GM18868 (cell line): Measurements from ENCODE around the gene MED13.
"Not testable (repeated sequence)": the region's sequence is repeated elsewhere in the genome, so short reads cannot be mapped to it uniquely, and the experiment has no call there.

ENCODE experiments used
- ATAC-seq: cut with Tn5 transposase; IDR thresholded peaks from one replicate; pipeline ENCODE4 v1.9.1; 2021; ENCODE audit warnings: mild to moderate bottlenecking, moderate library complexity; ENCODE audit not compliant: unreplicated experiment

MED13 gene

DNA sequence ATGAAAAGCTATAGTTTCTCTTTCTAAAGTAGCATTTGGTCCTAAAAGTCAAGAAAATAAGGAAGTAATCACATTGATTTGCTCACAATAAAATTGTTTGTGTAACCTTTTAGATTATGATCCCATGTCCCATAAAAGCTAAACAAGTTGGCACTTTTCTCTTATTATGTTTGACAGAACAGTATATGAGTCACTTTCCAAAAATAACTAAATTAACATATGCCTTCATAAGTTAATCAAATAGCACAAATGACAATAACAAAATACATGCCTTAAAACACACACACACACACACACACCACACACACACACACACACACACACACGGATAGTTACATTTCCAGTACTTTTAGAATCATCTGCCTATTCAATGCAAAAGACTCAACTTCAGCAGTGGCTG lies 2.8 kb downstream of the MED13 start:
- ATAC-seq = no peak

DNA sequence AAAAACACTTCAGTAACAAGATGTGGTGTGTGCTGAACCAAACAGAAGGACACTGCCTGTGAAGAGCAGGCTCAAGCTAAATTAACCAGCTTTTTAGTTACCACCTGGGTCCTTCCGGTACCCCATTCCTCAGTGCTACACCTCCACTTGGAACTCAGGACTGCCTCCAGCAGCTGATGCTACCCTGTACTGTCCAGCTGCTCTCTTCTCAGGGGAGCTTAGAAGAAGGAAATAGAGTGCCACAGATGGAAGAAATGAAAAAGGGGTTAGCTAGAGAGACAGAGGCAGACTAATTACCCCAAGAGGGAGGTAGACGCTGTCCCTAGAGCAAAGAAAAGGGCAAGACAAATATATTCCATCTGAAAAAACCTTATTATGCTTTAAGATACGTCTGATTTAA lies 5.7 kb downstream of the MED13 start:
- ATAC-seq = no peak

- no peak for ATAC-seq
Measured at GRCh38 chr17:62058611-62059010, 6.5 kb downstream of the MED13 start.

- no peak for ATAC-seq
Measured at GRCh38 chr17:62057696-62058095, 7.4 kb downstream of the MED13 start.

GRCh38 chr17:62052765-62053338 lies 12.2 kb downstream of the MED13 start:
- ATAC-seq = no peak

DNA sequence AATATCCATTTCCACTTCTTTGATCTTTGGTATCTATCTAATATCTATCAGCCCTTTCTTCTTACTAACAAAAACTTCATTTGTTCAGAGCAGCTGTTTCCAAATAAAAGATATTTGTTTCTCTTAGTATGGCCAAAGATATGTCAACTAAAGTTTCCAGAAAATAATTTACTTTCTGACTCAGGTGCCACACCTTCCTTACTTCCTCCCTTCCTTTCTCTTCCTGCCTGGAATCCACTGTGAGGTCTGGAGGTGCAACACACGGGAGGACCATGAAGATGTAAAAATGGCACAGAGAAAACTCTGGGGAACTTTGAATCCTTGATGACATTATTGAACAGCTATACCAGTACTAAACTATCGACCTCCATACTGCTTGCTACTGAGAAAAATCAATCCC lies 14.0 kb downstream of the MED13 start:
- no peak for ATAC-seq

DNA sequence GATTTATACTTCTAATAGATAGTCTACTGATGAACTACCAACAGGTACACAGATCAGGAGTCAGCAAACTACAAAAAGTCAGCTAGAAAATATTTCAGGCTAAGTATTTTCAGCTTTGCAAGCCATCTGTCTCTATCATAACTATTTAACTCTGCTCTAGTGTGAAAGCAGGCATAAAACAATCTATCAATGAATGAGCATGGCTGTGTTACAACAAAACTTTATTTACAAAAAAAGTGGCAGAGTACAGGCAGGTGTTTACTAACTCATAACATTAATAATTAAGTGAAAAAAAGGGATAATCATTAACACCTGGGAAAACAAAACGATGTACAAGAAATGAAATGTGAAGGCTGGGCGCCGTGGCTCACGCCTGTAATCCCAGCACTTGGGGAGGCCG lies 15.8 kb downstream of the MED13 start:
- ATAC-seq = no peak

- no peak for ATAC-seq
Measured at GRCh38 chr17:62048262-62048661, 16.8 kb downstream of the MED13 start.

DNA sequence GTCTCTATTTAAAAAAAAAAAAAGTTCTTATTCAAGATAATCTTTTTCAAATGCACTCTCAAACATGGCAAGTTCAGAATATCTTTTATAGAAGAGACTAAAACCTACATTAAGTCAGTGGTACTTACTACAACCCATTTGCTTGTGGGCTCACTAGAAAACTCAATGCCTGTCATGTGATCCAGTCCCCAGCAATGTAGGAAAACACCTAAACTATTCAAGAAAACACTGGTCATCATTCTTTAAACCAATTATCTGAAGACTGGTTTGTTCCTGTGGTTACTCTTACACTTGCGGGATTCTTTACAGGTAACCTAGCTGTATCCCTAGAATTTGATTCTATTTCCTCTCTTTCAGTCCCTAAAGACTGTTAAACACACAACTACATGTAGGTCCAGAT lies 19.6 kb downstream of the MED13 start:
- ATAC-seq = no peak

DNA sequence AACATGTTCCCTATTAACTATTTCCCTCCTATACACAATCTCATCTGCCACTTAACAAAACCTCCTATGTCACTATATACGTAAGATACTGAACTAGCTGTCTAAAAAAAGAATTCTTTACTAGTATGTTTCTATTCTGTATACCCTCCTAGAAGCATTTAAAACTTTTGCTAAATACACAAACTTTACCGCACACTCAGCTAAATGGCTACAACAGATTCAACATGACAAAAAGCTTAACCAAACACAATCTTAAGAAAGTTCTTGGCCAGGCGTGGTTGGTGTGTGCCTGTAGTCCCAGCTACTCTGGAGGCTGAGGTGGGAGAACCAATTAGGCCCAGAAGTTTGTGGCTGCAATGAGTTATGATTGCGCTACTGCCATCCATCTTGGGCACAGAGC lies 20.0 kb downstream of the MED13 start:
- no peak for ATAC-seq

GRCh38 chr17:62043602-62044001 lies 21.5 kb downstream of the MED13 start:
- no peak for ATAC-seq

- no peak for ATAC-seq
Measured at GRCh38 chr17:62043140-62043539, 21.9 kb downstream of the MED13 start.

DNA sequence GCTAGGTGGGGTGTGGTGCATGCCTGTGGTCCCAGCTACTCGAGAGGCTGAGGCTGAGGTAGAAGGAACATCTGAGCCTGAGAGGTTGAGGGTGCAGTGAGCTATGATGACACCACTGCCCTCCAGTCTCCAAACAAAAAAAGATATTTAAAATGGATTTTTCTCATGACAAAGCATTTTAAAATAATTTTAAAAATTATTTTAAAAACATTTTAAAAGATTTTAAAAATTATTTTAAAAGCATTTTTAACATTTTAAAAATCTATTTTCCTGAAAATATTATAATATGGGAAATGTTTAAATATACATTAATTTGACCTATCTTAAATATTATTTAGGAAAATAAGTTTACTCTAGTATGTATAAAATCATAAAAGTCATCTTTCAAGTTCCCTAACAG lies 26.8 kb downstream of the MED13 start:
- ATAC-seq = no peak

DNA sequence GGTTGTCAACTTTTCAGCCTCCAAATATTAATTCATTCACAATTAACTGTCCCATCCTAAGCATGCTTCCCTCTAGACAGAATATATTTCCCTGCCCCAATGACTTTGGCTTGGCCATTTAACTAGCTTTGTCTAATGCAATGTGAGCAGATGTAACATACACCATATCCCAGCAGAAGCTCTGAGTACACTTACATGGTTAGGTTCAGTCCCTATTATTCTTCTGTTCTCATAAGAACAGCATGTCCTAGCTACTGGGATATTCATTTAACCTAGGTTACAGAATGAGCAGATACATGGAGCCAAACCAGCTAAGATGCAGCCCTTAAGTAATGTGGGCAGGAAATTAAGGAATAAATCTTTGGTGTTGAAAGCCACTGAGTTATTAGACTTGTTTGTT lies 31.8 kb downstream of the MED13 start:
- ATAC-seq = no peak

GRCh38 chr17:62032480-62032879 lies 32.6 kb downstream of the MED13 start:
- no peak for ATAC-seq

DNA sequence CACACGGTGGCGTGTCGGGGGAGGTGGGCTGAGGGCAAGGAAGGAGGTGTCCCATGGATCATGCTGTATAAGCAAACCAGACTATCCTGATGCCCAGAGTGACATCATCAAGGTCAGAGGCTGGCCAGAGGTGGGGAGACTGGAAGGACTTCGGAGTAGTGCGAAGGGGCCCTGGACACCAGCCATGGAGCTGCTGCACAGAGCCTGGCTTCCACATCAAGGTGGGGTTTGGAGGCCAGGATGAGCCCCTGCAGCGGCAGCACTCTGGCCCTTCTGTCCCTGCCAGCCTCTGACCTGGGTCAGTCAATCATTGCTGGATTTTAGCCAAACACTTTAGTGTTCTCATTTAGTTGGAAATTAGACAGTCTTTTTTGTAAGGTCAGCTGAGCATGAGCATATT lies 34.8 kb downstream of the MED13 start:
- ATAC-seq = no peak

DNA sequence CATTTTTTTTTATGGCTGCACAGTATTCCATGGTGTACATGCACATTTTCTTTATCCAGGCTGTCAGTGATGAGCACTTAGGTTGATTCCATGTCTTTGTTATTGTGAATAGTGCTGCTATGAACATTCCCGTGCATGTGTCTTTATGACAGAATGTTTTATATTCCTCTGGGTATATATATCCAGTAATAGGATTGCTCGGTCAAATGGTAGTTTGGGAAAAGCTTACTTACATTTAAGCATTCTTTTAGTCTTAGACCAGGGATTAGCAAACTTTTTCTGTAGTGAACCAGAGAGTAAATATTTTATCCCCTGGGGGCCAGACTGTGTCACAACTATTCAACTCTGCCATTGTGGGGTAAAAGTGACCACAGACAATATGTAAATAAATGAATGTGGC lies 40.2 kb downstream of the MED13 start:
- ATAC-seq = no peak

DNA sequence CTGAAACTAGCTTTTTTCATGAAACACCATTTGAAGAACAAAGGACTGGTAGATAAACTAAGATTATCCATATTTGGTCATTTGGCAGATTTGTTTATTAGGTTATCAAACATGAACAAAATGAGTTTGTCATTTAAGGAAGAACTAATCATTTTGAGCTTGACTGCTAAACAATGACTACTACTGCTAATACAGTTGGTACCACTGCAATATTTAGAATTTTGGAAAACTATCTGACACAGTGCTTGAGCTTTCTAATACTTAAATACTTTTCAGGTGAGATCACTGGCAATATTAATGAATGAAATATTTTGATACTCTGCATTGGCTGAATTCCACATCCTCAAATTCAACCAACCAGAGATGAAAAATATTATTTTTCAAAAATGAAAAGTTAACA lies 47.2 kb downstream of the MED13 start:
- no peak for ATAC-seq

DNA sequence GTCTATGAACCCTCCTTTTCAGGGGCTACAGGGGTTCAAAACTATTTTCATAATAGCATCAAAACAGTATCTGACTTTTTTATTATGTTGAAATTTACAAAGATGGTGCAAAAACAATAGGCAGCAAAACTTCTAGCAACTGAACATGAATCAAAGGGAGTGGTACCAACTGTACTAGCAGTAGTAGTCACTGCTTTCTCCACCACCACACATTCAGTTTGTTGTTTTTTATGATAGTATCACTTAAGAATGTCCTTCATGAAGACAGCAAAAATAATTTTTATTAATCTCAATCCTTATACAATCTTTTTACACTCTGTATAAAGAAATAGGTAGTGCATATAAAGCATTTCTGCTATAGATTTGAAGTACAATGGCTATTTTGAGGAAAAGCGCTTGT lies 47.6 kb downstream of the MED13 start:
- no peak for ATAC-seq

DNA sequence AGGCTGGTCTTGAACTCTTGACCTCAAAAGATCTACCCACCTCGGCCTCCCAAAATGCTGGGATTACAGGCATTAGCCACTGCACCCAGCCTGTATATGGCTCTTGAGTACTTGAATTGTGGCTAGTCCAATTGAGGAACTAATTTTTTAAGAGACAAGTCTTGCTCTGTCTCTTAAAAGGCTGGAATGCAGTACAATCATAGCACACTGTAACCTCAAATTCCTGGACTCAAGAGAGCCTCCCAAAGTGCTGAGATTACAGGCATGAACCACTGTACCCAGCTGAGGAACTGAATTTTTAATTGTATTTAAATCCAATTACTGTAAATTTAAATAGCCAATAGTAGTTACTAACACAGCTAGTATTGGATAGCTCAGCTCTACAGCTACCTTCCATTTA lies 50.6 kb downstream of the MED13 start:
- ATAC-seq = no peak

GRCh38 chr17:62009220-62009619 lies 55.9 kb downstream of the MED13 start:
- ATAC-seq = no peak

DNA sequence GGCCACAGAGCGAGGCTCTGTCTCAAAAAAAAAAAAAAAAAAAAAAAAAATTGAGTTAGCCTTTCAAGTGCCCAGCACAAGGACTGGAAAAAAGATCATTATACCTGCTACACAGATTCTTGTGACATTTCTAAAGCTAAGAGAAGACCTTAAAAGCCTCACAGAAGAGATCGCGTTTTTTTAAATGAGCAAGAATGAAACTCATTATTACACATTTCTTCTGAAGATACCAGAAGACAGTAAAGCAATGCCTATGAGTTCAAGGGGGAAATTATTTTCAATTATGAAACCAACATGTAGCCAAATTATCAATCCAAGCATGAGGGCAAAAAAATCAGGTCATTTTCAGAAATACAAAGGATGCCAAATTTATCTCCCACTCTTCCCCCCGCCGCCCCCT lies 56.8 kb downstream of the MED13 start:
- no peak for ATAC-seq

- no peak for ATAC-seq
Measured at GRCh38 chr17:62004388-62004787, 60.7 kb downstream of the MED13 start.

DNA sequence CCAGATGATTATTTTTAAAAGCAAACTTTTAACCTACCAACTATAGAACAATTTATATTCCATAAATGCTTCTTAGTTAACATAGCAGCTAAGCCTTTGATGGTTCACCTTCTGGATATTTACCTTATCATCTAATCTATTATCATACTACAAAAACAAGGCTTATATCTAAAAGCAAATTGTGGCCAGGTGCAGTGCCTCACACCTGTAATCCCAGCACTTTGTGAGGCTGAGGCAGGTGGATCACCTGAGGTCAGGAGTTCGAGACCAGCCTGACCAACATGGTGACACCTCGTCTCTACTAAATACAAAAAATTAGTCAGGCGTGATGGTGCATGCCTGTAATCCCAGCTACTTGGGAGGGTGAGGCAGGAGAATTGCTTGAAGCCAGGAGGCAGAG lies 61.9 kb downstream of the MED13 start:
- not testable (repeated sequence) for ATAC-seq
